Measurements from ENCODE around the gene ZNF771.
A peak's percentile ranks its signal among the peaks of the same experiment; 100 is the strongest.
"Not testable (repeated sequence)": the region's sequence is repeated elsewhere in the genome, so short reads cannot be mapped to it uniquely, and the experiment has no call there.

The ZNF771 gene

DNA sequence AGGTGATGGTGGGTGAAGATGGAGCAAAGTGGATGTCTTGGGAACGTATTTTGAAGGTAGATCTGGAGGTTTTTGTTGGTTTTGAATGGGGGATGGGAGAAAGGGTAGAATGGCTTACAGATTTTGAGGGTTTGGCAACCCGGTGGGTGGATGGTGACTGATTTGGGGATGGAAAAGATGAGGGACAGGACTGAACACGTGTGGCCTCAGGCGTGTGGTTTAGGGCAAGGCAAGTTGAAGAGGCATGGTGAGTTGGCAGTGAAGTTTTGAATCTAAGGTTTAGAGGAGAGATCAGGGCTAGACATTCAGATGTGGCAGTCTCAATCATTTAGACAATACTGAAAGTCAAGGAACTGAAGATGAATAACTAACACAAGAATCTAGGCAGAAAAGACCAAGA is 27.4 kb downstream of the ZNF771 start:
- DNase-seq (ENCODE audit: low read depth), result no peak

DNA sequence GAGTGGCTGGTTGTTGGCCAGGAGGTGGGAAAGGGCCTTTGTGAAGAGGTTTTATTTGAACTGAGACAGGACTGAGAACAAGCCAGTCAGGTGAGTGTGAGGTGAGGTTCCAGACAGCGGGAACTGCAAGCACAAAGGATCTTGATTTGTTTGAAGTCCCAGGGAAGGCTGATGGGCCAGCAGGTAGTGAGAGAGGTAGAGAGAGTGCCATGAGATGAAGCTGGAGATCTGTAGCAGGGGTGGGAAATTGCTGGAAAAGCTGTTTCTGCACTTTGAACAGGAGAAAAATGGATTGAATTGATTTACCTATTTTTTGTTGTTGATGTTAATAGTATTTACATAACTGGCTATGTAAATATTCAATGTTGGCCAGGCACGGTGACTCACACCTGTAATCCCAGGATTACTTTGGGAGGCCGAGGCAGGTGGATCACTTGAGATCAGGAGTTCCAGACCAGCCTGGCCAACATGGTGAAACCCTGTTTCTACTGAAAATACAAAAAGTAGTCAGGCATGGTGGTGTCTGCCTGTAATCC is 30.2 kb downstream of the ZNF771 start:
- DNase-seq (ENCODE audit: low read depth), result no peak

DNA sequence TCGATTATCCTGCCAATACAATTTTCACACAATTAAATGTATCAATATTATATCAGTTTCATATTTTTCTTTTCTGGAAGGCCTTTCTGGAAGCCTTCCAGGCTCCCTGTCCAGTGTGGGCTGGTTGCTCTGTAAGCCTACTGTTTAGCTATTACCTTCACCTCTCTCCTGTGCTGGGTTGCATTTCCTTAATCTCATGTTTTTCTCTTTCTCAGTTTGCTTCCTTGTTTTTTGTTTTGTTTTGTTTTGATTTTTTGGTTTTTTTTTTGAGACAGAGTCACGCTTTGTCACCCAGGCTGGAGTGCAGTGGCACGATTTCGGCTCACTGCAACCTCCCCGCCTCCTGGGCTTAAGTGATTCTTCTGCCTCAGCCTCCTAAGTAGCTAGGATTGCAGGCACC is 31.4 kb downstream of the ZNF771 start:
- no peak for DNase-seq (ENCODE audit: low read depth)

- no peak for DNase-seq (ENCODE audit: low read depth)
Observed at GRCh38 chr16:30439720-30440348, 32.4 kb downstream of the ZNF771 start.

DNA sequence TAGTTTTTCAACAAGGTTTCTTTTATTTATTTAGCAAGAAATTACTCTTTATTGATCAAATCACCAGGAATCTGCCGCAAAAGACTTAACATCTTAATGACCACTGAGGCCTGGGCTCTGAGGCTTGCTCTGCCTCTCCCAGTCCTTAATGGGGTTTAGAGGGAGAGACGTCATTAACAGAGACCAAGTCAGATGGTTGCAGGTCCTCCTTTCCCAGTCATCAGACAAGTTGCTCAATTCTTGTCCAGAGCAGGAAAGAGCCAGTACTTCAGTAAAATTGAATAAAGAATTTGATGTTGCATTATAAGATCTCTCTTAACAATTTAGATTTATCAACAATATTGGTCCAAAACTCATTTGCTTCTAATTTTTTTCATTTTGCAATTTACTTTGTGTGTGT is 36.2 kb downstream of the ZNF771 start:
- no peak for DNase-seq (ENCODE audit: low read depth)

- no peak for DNase-seq (ENCODE audit: low read depth)
Observed at GRCh38 chr16:30444231-30445148, 37.1 kb downstream of the ZNF771 start.

DNA sequence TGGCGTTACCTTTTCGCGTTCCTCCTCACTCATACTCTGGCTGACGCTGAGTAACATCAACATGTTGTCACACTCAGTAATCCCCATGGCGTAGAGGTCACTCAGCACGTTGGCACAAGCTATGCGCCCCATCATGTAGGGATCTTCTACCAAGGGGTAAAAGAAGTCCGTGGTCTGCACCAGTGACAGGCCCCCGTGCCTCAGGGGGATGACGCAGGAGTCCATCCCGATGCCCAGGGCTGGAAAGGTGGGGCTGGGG is 37.7 kb downstream of the ZNF771 start:
- no peak for DNase-seq (ENCODE audit: low read depth)

GRCh38 chr16:30445408-30446202 is 38.2 kb downstream of the ZNF771 start, which contains the start of gene SEPHS2:
SEPHS2 (minus strand) TSS chr16:30445874; CDS start chr16:30445727, 147 bp downstream.
- peak; percentile 91 for DNase-seq (ENCODE audit: low read depth)

DNA sequence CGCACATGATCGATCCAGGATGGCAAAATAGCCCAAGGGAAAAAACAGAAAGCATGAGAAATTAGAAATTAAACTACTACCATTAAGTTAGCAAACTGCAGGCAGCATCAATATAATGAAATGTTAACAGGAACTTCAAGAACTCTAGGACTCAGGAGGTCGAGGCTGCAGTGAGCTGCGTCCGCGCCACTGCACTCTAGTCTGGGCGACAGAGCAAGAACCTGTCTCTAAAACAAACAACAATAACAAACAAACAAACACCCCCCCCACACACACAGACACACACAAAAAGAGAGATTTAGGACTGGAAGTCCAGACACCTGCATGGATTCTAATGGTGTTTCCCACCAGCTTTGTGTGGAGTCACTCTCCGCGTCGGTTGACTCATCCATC is 38.8 kb downstream of the ZNF771 start:
- DNase-seq (ENCODE audit: low read depth), result no peak

GRCh38 chr16:30447512-30448226 is 40.3 kb downstream of the ZNF771 start:
- no peak for DNase-seq (ENCODE audit: low read depth)

DNA sequence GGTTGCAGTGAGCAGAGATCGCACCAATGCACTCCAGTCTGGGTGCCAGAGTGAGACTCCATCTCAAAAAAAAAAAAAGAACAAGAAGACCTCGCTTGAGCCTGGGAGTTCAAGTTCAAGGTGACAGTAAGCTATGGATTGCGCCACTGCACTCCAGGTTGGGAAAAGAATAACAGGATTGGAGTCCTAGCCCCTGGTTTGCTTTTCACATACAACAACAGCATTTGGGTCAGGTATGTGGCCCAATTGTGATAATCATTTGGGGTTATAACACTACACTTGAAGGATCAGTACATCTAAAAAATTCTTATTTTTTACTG is 41.7 kb downstream of the ZNF771 start:
- DNase-seq (ENCODE audit: low read depth), result no peak

GRCh38 chr16:30452709-30453580 is 45.5 kb downstream of the ZNF771 start:
- DNase-seq (ENCODE audit: low read depth), result not testable (repeated sequence)

- DNase-seq (ENCODE audit: low read depth), result no peak
Observed at GRCh38 chr16:30456302-30456701, 48.9 kb downstream of the ZNF771 start.

GRCh38 chr16:30457256-30457655 is 49.9 kb downstream of the ZNF771 start:
- no peak for DNase-seq (ENCODE audit: low read depth)

DNA sequence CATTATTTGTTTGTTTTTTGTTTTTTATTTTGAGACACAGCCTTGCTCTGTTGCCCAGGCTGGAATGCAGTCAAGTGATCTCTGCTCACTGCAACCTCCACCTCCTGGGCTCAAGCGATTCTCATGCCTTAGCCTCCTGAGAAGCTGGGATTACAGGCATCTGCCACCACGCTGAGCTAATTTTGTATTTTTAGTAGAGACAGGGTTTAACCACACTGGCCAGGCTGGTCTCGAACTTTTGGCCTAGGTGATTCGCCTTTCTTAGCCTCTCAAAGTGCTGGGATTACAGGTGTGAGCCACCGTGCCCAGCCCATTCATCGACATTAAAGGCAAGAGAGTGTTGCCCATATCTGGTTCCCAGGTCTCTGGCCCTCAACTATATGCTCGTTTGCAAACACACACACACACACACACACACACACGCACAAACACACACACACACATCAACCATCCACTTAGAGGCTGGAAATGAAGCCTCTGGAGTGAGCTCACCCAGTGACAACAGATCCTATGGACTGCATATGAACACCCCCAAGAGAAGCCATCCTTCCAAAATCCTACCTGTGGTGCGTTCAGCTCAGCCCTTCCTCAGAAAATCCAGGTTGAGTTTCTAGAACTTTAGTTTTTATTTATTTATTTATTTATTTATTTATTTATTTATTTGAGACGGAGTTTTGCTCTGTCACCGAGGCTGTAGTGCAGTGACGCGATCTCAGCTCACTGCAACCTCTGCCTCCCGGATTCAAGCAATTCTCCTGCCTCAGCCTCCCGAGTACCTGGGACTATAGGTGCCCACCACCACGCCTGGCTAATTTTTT is 50.5 kb downstream of the ZNF771 start:
- no peak for DNase-seq (ENCODE audit: low read depth)

DNA sequence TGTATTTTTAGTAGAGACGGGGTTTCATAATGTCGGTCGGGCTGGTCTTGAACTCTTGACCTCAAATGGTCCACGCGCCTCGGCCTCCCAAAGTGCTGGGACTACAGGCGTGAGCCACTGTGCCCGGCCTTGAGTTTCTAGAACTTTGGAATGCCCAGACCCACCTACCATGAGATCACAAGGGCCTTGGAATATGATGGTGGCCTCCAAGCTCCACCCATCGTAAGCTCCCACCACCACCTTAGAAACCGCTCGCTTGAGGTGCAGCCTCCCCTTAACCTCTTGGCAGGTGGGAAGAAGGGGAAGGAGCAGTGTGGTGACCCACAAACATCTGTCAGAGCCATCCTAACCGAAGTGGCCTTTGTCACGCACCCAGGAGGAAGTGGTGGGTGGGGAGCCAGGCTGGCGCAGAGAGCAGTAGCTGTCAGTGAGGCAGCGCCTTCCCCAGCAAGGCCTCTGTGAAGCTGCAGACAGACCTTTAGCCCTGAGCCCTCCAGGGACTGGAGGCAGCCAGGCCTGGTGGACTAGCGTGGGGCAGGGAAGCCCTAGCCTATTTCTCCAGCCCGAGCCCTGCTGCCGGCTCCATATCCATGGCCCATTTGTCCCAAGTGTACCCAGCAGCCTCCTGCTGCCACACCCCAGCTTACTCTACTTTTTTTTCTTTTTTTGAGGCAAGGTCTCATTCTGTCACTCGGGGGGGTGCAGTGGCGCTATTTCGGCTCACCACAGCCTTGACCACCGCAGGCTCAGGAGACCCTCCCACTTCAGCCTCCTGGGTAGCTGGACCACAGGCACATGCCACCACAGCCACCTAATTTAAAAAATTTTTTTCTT is 51.4 kb downstream of the ZNF771 start:
- peak; percentile 98 for DNase-seq (ENCODE audit: low read depth)

DNA sequence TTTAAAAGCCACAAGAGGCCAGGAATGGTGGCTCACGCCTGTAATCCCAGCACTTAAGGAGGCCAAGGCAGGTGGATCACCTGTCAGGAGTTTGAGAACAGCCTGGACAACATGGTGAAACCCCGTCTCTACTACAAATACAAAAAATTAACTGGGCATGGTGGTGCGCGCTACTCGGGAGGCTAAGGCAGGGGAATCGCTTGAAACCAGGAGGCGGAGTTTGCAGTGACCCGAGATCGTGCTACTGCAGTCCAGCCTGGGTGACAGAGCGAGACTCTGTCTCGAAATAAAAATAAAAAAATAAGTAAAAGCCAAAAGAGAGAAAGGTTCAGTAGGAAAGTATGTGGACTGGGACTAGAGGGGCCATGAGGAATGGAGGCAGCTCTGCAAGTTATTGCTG is 52.0 kb downstream of the ZNF771 start:
- no peak for DNase-seq (ENCODE audit: low read depth)

GRCh38 chr16:30461426-30461825 is 54.0 kb downstream of the ZNF771 start:
- not testable (repeated sequence) for DNase-seq (ENCODE audit: low read depth)

DNA sequence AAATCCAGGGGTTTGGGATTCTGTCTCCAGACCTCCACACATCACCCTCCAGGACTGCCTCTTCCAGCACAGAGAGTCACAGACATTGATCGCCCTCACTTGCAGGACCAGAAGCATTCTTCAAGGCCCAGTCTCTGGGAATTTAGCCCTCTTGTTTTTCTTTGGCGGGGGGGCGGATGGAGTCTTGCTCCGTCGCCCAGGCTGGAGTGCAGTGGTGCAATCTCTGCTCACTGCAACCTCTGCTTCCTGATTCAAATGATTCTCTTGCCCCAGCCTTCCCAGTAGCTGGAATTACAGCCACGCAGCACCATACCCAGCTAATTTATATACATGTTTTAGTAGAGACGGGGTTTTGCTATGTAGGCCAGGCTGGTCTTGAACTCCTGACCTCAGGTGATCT is 56.7 kb downstream of the ZNF771 start:
- no peak for DNase-seq (ENCODE audit: low read depth)

Measured in CMK (cell line).